Testis (tissue), 3 donors: ENCODE data around the gene MAP3K4. TPM values are rescaled to one million over a fixed set of nuclear protein-coding genes. Genes with fewer than 3 reads are reported as not detected.

Experiments used
- DNase-seq: peaks from one replicate; pipeline ENCODE4 v3.0.0-alpha.2; 2019
- H3K27ac ChIP-seq, 2 donors: fragments of 200-600 bp; sonication (generic); one replicate each; pipeline ENCODE4 v1.5.1; 2019
- H3K27me3 ChIP-seq: fragments of 200-600 bp; sonication (generic); one replicate; pipeline ENCODE4 v1.5.1; 2019
- H3K36me3 ChIP-seq: fragments of 200-600 bp; sonication (generic); one replicate; pipeline ENCODE4 v1.5.1; 2017; ENCODE audit warnings: low read depth; ENCODE audit errors: missing control alignments
- H3K4me1 ChIP-seq: fragments of 200-600 bp; sonication (generic); one replicate; pipeline ENCODE4 v1.5.1; 2019
- H3K4me3 ChIP-seq, 2 donors: fragments of 200-600 bp; sonication (generic); one replicate each; pipeline ENCODE4 v1.5.1; 2017 to 2019
- H3K9me3 ChIP-seq: fragments of 200-600 bp; sonication (generic); one replicate; pipeline ENCODE4 v1.5.1; 2017
- CTCF ChIP-seq, 3 experiments: fragments of 450-650 bp in 2 of 3; fragments of 200-600 bp in 1 of 3; sonication (generic) in 1 of 3; IDR thresholded peaks; one replicate each; pipeline ENCODE4 v1.5.1; 2016 to 2019; ENCODE audit warnings: antibody characterized with exemption in 3 of 3, mild to moderate bottlenecking in 2 of 3, moderate library complexity in 1 of 3
- POLR2A ChIP-seq: fragments of 450-650 bp; IDR thresholded peaks from one replicate; pipeline ENCODE4 v1.6.1; 2017; ENCODE audit warnings: antibody characterized with exemption, mild to moderate bottlenecking, moderate library complexity
- WGBS, 2 donors: methylation state at CpG; one replicate each; pipeline ENCODE4 v1.1.5; 2018; 5-methylcytosine and 5-hydroxymethylcytosine counted together
- intact Hi-C: fragments of 100-400 bp; cut with DNase I; formaldehyde crosslinking; loops from one replicate; pipeline ENCODE4 v1.15.1; 2023; ENCODE audit warnings: low total_unique reads
- polyA plus RNA-seq: library from polyadenylated mRNA; stranded (reverse); fragments of 350-450 nt; fragmentation: Illumina TruSeq; extraction: RNeasy Lipid Tissue Mini Kit (QIAGEN cat#74804); gene quantifications from one replicate; pipeline ENCODE4 v1.2.3, GENCODE V29; 2014; ENCODE audit warnings: low read depth, low replicate concordance; ENCODE audit not compliant: insufficient read depth
- total RNA-seq, 2 donors: library from RNA; depleted of rRNA; stranded (reverse); fragments of >200 nt; gene quantifications; one replicate each; pipeline ENCODE4 v1.2.3, GENCODE V29; 2016

The MAP3K4 gene
- total and polyA plus RNA-seq, 3 donors from 2014 or later = 45.0 to 77.7 (median 65.4) TPM

GRCh38 chr6:161134550-161135298, 143.2 kb downstream of the MAP3K4 start:
- no peaks in the 10 kb centered on the region for H3K36me3 ChIP-seq
- intact Hi-C loops = no loop called here

GRCh38 chr6:161135695-161136591, 144.4 kb downstream of the MAP3K4 start:
- no peak overlapping the region for H3K27ac ChIP-seq
- H3K4me1 ChIP-seq = no peaks in the 10 kb centered on the region
- H3K9me3 ChIP-seq = no peaks in the 10 kb centered on the region
- WGBS, 2 donors = 83 to 86% methylated on average over 23 of the region's 23 CpGs
- no peak for DNase-seq
- no peaks in the 10 kb centered on the region for H3K36me3 ChIP-seq
- no peak overlapping the region for H3K4me3 ChIP-seq
- TF ChIP-seq POLR2A (no peak), CTCF (IDR thresholded peaks at IDR 0.05) (no peak)
- intact Hi-C loops = no loop called here
- H3K27me3 ChIP-seq = no peaks in the 10 kb centered on the region

More at GRCh38 chr6:161134550-161135298, 143.2 kb downstream of the MAP3K4 start:
- H3K27ac ChIP-seq = no peak overlapping the region
- TF ChIP-seq CTCF (IDR thresholded peaks at IDR 0.05) (no peak), POLR2A (no peak)
- DNase-seq = no peak
- 86 to 96% methylated on average over 17 of the region's 17 CpGs for WGBS, 2 donors
- H3K4me3 ChIP-seq = no peak overlapping the region
- H3K4me1 ChIP-seq = no peaks in the 10 kb centered on the region
- no peaks in the 10 kb centered on the region for H3K9me3 ChIP-seq
- H3K27me3 ChIP-seq = no peaks in the 10 kb centered on the region

GRCh38 chr6:161136655-161137054, 145.1 kb downstream of the MAP3K4 start:
- no peaks in the 10 kb centered on the region for H3K4me1 ChIP-seq
- TF ChIP-seq POLR2A (no peak), CTCF (IDR thresholded peaks at IDR 0.05) (no peak)
- H3K9me3 ChIP-seq = no peaks in the 10 kb centered on the region
- H3K36me3 ChIP-seq = no peaks in the 10 kb centered on the region
- WGBS, 2 donors = 87 to 91% methylated on average over 8 to 11 of the region's 11 CpGs
- intact Hi-C loops = no loop called here
- no peak overlapping the region for H3K27ac ChIP-seq
- no peak overlapping the region for H3K4me3 ChIP-seq
- no peak for DNase-seq
- H3K27me3 ChIP-seq = no peaks in the 10 kb centered on the region

- no peak for DNase-seq
- Histone ChIP-seq H3K27ac (no peak overlapping the region), H3K4me1 (no peaks in the 10 kb centered on the region), H3K27me3 (no peaks in the 10 kb centered on the region), H3K36me3 (no peaks in the 10 kb centered on the region), H3K4me3 (no peak overlapping the region), H3K9me3 (no peaks in the 10 kb centered on the region)
- no peak for TF ChIP-seq POLR2A
- TF ChIP-seq CTCF (IDR thresholded peaks at IDR 0.05) = no peak
- intact Hi-C loops = no loop called here
- 95 to 97% methylated on average over 11 of the region's 11 CpGs for WGBS, 2 donors
Measured at GRCh38 chr6:161137320-161137719, 145.8 kb downstream of the MAP3K4 start.
